ENCODE measurements around the gene ITGAE. TPM values are rescaled to one million over a fixed set of nuclear protein-coding genes. Genes with fewer than 3 reads are reported as not detected.

The ITGAE gene, protein sequence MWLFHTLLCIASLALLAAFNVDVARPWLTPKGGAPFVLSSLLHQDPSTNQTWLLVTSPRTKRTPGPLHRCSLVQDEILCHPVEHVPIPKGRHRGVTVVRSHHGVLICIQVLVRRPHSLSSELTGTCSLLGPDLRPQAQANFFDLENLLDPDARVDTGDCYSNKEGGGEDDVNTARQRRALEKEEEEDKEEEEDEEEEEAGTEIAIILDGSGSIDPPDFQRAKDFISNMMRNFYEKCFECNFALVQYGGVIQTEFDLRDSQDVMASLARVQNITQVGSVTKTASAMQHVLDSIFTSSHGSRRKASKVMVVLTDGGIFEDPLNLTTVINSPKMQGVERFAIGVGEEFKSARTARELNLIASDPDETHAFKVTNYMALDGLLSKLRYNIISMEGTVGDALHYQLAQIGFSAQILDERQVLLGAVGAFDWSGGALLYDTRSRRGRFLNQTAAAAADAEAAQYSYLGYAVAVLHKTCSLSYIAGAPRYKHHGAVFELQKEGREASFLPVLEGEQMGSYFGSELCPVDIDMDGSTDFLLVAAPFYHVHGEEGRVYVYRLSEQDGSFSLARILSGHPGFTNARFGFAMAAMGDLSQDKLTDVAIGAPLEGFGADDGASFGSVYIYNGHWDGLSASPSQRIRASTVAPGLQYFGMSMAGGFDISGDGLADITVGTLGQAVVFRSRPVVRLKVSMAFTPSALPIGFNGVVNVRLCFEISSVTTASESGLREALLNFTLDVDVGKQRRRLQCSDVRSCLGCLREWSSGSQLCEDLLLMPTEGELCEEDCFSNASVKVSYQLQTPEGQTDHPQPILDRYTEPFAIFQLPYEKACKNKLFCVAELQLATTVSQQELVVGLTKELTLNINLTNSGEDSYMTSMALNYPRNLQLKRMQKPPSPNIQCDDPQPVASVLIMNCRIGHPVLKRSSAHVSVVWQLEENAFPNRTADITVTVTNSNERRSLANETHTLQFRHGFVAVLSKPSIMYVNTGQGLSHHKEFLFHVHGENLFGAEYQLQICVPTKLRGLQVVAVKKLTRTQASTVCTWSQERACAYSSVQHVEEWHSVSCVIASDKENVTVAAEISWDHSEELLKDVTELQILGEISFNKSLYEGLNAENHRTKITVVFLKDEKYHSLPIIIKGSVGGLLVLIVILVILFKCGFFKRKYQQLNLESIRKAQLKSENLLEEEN
- 88.1 to 104 TPM (median 96.7 TPM) in 5 replicates for total RNA-seq (2022; extraction: Qiagen RNA extraction; ENCODE audit: low read depth)

DNA sequence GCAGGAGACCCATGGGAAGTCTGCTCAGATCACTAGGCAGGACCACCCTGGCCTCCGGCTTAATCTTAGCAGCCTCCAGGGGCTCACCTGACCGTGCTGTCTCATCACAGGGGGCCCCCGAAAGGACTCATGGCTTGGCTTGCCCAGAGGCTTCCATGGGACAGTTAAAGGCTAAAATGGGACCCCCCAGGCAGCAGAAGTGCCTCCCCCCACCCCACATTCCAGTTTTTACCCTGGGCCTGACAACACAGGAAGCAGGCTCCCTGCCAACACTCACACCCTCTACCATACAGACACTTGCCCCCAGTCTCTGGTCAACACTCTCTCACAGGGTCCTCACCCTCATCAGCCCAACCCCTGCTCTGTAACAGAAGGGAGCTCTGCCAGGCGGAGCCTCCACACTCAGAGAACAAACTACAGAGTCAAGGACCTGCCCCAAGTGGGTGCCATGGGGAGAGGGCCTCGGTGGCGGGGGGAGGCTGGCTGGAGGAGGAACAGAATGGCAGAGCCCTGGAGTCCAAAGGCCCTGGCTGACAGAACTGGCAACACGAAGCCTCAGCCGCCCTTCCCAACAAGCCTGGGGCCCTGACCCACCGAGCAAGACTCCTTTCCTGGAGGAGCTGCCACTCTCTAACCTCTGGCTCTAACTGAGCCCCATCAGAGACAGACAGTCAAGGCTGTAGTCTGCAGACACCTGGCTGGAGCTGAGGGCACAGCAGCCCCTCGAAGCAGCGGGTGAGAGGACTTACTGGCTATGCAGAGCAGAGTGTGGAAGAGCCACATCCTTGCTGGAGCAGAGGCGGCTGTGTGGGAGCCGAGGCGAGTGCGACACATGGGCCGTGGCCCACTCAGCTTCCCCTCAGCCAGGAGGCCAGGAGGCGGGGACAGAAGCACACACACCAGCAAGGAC lies at the start of gene ITGAE:
Gene ITGAE (minus strand): TSS at position 827 of the 910 bp plus-strand sequence. CDS start 44 bp downstream, at position 783.

DNA sequence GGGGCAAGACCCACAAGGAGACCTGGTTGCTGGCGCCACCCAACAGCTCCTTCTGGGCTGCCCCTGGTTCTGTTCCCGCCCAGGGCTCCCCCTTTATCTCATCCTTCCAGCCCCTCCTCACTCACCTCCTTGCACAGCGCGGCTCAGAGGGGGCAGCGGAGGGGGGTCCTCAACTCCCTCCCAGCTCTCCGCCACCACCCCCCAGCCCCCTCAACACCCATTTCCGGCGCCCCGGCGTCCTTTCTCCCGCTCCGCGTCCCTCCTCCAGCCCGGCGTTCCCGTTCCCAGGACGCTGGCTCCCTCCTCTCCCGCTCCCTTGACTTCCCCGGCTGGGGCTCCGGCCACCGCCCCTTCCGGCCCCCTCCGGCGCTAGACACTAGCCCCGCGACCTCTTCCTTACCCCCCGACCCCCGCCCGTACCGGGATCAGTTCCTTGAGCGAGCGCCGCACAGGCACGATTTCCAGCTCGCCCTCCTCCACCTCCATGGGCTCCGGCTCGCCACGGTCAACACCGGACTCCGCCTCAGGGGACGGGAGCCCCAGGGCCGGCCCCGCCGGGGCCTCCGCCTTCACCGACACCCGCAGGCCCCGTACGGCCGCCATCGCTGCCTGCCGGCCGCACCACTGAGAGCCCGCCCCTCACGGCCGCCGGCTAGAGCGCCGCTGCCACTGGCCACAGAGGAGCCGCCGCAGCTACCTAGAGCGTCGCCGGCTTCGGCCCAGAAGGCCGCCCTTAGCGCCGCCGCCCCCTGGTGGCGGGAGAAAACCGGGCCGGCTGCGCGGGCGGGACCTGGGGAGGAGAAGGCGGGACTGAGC lies 44.8 kb upstream of the ITGAE start, which contains the start of gene NCBP3:
Gene NCBP3 (minus strand): TSS at position 626 of the 816 bp plus-strand sequence. CDS start 23 bp downstream, at position 603.

DNA sequence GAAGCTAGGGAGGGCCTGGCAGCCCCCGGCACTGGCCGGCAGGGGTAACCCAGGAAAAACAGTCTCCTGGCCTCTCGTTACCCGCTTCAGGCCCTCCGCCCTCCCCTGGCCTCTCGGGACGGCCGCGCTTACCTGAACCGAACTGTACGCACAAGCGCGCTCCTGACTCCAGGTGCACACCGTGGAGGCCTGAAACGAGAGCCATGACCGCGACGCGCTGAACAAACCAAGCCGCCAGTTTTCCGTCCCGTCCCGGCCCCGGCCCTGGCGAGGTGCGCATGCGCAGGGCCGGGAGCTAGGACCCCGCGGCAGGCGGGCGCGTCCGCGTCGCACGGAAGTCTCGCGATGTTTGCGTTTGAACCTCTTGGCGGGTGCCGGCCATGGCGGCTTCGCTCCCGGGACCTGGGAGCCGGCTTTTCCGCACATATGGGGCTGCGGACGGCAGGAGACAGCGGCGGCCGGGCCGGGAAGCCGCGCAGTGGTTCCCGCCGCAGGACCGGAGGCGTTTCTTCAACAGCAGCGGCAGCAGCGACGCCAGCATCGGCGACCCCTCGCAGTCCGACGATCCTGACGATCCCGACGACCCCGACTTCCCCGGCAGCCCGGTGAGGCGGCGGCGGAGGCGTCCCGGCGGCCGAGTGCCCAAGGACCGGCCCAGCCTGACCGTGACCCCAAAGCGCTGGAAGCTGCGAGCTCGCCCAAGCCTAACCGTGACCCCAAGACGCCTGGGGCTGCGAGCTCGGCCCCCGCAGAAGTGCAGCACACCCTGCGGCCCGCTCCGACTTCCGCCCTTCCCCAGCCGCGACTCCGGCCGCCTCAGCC lies 77.2 kb downstream of the ITGAE start, which contains the start of gene HASPIN:
Gene HASPIN (plus strand): TSS at position 348 of the 822 bp plus-strand sequence. CDS start 33 bp downstream, at position 381.

DNA sequence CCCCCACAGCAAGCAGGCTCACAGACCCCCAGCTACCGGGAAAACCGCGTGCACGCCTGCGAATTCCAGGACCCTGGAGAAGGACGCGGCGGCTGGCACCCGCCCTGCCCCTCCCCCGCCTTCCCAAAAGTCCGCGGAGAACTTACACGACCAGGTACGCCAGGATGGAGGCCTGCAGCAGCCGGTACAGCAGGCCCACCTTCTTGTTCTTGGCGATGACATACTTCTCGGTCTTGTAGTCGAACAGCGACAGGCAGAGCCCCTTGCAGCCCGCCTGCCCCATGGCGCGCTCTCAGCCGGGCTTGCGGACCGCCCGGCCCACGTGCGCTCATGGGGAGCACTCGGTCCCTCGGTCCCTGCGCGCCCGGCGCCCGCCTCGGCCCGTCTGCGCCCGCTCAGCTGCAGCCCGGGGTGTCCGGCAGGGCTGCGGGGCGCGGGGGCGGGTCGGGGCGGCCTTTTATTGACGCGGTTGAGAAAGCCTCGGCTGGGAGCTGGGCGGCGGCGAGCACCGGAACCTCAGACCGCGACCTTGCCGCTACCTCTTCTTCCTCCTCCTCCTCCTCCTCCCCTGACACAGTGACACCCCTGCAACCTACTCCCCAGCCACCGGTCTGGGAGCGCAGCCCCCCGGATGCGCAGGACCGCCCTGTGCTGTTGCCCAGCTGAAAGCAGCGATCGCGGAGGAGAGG lies 105.1 kb downstream of the ITGAE start, which contains the start of gene P2RX5:
Gene P2RX5 (minus strand): TSS at position 433 of the 689 bp plus-strand sequence. CDS start 150 bp downstream, at position 283.

DNA sequence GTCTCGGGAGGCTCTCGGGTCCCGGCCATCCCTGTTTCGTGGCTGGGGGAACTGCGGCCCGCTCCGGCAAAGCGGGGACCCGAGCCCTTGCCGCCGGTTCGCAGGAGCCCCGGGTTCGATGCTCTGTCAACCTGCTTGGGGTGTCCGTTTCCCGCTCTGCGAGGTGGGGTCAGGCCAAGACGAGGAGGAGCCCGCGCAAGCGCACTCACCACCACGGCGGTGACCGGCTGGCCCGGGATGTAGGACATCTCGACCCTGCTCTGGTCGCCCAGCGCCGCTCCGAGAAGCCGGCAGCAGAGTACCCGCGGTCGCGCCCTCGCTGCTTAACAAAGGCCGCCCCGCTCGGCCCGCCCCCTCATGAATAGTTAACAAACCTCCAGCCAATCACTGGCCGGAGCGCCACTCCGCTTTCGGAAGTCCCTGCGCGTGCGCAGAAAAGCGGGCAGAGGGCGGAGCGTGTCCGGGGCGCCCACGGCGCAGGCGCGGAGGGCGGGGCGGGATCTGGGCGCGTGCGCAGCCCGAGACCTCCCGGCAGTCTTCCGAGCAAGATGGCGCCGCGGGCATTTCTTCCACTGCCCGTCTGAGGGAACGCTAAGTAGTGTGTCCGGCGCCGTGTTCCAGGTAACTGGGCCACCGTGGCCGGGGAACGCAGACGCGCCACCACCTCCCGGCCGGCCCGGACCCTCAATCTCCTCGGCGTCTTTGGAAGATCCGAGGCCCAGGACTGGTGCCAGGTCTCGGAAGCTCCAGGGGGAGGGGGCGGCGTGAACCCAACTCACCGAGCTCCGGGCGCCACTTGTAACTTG lies 132.5 kb downstream of the ITGAE start, which contains the start of the genes EMC6 and TAX1BP3:
Gene EMC6 (plus strand): TSS at position 534 of the 806 bp plus-strand sequence. CDS start 335 bp downstream, outside the sequence.
Gene TAX1BP3 (minus strand): TSS at position 300 of the 806 bp plus-strand sequence. CDS start 52 bp downstream, at position 248.

Other genes with a start within 250 kb of the ITGAE start
- 0.18 to 0.44 TPM (median 0.41 TPM) in 5 replicates for gene TRPV3, start 243.4 kb downstream of the ITGAE start, total RNA-seq (2022; extraction: Qiagen RNA extraction; ENCODE audit: low read depth)
- 3.6 to 5.2 TPM (median 4.6 TPM) in 5 replicates for gene TRPV1, start 191.8 kb downstream of the ITGAE start, total RNA-seq (2022; extraction: Qiagen RNA extraction; ENCODE audit: low read depth)
- 12.4 to 17.6 TPM (median 15.0 TPM) in 5 replicates for gene SHPK, start 164.9 kb downstream of the ITGAE start, total RNA-seq (2022; extraction: Qiagen RNA extraction; ENCODE audit: low read depth)
- 14.0 to 16.5 TPM (median 14.8 TPM) in 5 replicates for gene CTNS, start 164.4 kb downstream of the ITGAE start, total RNA-seq (2022; extraction: Qiagen RNA extraction; ENCODE audit: low read depth)
- gene TAX1BP3, start 132.6 kb downstream of the ITGAE start, total RNA-seq (2022; extraction: Qiagen RNA extraction; ENCODE audit: low read depth): 304 to 331 TPM (median 314 TPM) in 5 replicates
- 99.6 to 155 TPM (median 149 TPM) in 5 replicates for gene EMC6, start 132.4 kb downstream of the ITGAE start, total RNA-seq (2022; extraction: Qiagen RNA extraction; ENCODE audit: low read depth)
- 12.3 to 23.6 TPM (median 21.9 TPM) in 5 replicates for gene P2RX5, start 105.0 kb downstream of the ITGAE start, total RNA-seq (2022; extraction: Qiagen RNA extraction; ENCODE audit: low read depth)
- 14.8 to 19.7 TPM (median 15.7 TPM) in 5 replicates for gene HASPIN, start 77.3 kb downstream of the ITGAE start, total RNA-seq (2022; extraction: Qiagen RNA extraction; ENCODE audit: low read depth)
- 31.5 to 35.7 TPM (median 33.5 TPM) in 5 replicates for gene NCBP3, start 45.1 kb upstream of the ITGAE start, total RNA-seq (2022; extraction: Qiagen RNA extraction; ENCODE audit: low read depth)
- 14.2 to 20.4 TPM (median 16.5 TPM) in 5 replicates for gene CAMKK1, start 91.9 kb upstream of the ITGAE start, total RNA-seq (2022; extraction: Qiagen RNA extraction; ENCODE audit: low read depth)
- 0.03 TPM in 2 of 5 replicates, not detected in the others for gene P2RX1, start 115.3 kb upstream of the ITGAE start, total RNA-seq (2022; extraction: Qiagen RNA extraction; ENCODE audit: low read depth)
- gene ATP2A3, start 163.2 kb upstream of the ITGAE start, total RNA-seq (2022; extraction: Qiagen RNA extraction; ENCODE audit: low read depth): 3.3 to 4.9 TPM (median 4.5 TPM) in 5 replicates